ENCODE data around the gene IFI27L2.

IFI27L2 gene

DNA sequence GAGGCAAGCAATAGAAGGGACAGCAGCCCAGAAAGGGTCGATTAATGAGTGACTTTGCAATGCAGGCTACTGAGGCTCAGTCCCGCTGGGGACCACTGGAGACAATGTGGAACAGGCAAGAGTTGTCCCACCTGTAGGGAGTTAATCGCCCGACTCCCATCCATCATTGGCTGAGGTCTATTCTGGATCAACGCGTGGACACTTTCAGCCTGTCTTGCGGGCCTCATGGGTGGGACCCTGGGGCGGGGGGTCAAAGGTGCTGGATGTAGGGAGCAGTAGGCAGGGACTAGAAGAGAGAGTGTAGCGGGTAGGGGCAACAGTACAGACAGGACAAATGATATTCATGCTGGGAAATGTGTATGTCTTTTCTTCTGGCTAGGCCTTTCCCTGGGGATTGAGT is 6.1 kb downstream of the IFI27L2 start:
- no peak for DNase-seq (ENCODE audit: low read depth in 2 of 2)

GRCh38 chr14:94122438-94122837 is 7.0 kb downstream of the IFI27L2 start:
- no peak for DNase-seq (ENCODE audit: low read depth in 2 of 2)

GRCh38 chr14:94121485-94121884 is 7.9 kb downstream of the IFI27L2 start:
- DNase-seq (ENCODE audit: low read depth in 2 of 2) = no peak

- no peak for DNase-seq (ENCODE audit: low read depth in 2 of 2)
Measured at GRCh38 chr14:94120667-94121340, 8.6 kb downstream of the IFI27L2 start.

- DNase-seq (ENCODE audit: low read depth in 2 of 2) = no peak
Measured at GRCh38 chr14:94119071-94119470, 10.3 kb downstream of the IFI27L2 start.

GRCh38 chr14:94117856-94118255 is 11.5 kb downstream of the IFI27L2 start:
- DNase-seq (ENCODE audit: low read depth in 2 of 2) = no peak

GRCh38 chr14:94116701-94117100 is 12.7 kb downstream of the IFI27L2 start:
- DNase-seq (ENCODE audit: low read depth in 2 of 2) = no peak

DNA sequence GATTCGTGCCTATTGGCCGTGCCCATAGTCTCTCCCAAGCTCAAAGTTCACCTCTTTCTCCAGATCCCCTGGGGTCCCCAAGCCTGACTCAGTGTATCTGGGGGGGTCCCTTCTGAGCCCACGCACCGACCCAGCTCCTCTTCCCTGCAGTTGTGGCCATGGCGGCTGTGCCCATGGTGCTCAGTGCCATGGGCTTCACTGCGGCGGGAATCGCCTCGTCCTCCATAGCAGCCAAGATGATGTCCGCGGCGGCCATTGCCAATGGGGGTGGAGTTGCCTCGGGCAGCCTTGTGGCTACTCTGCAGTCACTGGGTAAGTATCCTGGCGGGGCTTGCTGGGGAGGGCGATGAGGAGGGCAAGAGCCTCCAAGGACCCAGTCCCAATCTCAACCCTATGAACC is 13.8 kb downstream of the IFI27L2 start:
- DNase-seq (ENCODE audit: low read depth in 2 of 2) = no peak

- DNase-seq (ENCODE audit: low read depth in 2 of 2) = no peak
Measured at GRCh38 chr14:94115058-94115591, 14.3 kb downstream of the IFI27L2 start.

DNA sequence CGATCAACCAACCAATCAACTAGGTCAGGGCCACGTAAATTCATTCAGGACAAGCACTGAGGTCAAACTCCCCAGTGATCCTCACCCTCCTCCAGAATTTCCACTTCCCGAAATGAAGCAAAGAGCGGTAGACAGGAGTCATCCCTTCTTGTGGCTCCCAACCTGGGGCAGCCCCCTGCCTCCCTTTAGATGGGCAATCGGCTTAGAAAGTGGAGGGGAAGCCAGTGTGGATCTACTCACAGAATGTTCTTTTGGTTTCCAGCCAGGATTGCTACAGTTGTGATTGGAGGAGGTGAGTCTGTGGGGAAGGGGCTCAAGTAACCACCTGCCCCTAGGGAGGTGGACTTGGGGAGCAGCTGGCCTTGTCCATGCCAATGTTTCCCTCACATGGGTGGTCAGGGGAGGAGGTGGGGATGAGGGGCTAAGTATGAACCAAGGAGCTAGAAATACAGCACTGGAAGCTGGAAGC is 14.8 kb downstream of the IFI27L2 start:
- no peak for DNase-seq (ENCODE audit: low read depth in 2 of 2)

DNA sequence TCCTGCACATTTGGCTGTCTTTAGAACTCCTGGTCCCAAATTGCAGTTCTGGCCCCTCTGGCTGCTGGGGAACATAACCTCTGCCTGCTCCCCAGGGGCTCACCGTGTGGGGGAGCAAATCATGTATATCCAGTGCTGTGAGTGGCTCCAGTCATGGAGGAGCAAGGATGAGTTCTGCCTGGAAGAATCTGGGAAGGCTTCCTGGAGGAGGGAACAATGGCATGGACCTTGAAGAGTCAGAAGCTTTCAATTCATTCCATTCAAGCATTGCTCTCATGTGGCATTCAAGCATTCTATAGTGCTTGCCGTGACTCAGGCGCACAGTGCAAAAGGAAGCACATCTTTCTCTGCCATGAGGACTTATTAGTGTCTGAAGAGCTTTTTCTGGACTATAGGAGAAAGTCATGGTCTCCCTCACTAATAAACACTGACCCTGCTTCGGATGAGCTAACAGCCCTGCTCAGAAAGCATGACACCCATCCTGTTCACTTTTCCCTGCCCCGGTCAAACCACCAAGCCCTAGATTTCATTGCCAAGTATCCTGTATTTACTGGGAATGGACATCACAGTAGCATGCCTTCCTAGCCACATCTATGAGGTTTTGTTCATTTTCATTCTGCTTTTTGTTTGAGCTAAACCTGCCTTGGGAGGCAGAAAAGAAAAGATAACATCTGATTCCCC is 15.4 kb downstream of the IFI27L2 start:
- DNase-seq (ENCODE audit: low read depth in 2 of 2) = no peak

DNA sequence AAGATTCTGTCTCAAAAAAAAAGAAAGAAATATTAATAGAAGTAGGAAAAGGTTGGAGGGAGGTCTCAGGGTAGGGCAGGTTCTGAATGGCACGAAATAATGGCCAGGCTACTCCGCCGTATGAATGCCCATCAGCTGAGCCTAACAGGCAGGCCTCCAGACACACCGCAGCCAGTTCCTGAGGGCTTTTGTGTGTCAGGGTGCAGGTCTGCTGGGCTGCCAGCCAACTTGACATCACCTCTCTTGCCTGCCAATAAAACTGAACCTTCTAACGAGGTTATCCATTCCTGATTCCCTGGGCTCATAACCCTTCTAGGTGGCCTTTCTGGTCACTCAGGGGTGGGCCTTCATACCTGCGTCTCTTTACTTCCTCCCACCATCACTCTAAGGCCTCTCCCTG is 15.9 kb downstream of the IFI27L2 start:
- DNase-seq (ENCODE audit: low read depth in 2 of 2) = no peak

GRCh38 chr14:94113073-94113472 is 16.3 kb downstream of the IFI27L2 start:
- DNase-seq (ENCODE audit: low read depth in 2 of 2) = no peak

DNA sequence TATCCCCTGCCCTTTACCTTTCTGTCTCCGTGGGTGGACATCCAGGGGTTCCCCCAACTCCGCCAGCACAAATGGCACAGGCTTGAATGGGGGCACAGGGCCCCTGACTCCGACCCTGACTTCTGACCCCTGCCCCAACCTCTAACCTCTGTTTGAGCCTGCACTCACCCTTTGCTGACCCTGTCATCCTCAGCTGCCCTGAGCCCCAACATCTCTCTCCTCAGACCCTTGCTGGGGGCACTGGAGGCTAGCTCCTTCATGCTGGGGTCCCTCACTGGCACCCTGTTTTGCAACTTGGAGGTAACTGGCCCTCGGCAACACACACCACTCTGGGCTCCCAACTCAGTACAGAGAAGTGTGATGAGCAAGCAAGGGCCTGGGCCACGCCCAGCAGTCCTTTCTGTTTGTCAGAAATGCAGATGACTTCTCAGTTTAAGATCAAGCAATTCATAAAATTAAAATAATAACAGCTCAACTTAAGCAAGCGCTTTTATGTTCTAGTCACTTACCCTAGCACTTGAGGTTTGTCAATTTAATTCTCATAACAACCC is 16.8 kb downstream of the IFI27L2 start:
- DNase-seq (ENCODE audit: low read depth in 2 of 2) = no peak

GRCh38 chr14:94111276-94112095 is 17.9 kb downstream of the IFI27L2 start:
- DNase-seq (ENCODE audit: low read depth in 2 of 2) = no peak

DNA sequence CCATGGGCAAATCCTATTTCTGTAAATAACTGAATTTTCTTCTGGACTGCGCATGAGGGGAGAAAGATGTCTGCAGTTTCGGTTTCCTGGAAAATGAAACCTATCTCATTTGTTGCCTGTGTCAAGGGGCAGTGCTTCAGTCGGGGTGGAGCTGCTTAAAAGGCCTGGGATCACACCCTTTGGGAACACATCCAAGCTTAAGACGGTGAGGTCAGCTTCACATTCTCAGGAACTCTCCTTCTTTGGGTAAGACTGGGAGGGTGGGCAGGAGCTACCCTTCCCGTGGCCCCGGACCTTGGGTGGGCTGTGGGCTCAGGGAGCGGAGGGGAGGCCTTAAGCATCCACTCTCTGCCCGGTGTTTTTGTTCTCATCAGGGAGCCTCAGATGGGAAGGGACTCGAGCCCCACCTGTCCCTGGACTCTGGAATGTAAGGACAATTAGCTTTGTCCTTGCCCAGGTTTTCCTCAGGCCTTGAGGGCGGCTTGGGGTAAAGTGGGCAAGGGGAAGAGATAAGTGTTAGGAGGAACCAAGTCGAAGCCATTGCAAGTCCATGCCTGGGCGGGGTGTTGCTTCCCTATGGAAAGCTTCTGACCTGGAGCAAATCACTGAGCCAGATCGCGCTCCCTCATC is 18.7 kb downstream of the IFI27L2 start, which contains the start of gene IFI27:
IFI27 (plus strand) TSS at position 185 of the 630 bp plus-strand sequence.
- DNase-seq (ENCODE audit: low read depth in 2 of 2) = no peak

- DNase-seq (ENCODE audit: low read depth in 2 of 2) = no peak
Measured at GRCh38 chr14:94109915-94110250, 19.5 kb downstream of the IFI27L2 start.

DNA sequence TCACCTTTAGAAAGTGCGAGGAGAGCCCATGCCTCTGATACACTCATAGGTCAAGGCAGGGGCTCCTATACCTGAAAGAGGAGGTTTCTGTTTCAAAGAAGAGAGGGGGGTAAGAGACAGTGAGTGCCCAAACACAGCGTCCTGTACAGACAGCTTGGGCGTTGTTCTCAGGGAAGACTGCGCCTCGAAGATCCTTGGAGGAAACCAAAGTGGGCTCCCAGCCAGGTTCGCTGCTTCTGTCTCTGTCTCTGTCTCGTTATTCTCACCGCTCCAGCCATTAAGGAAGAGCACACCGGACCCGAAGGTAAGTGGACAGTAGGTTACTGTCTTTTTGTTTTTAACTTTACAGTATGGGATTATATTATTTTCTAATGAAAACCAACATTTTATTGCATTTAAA is 24.7 kb downstream of the IFI27L2 start:
- DNase-seq (ENCODE audit: low read depth in 2 of 2) = no peak

GRCh38 chr14:94103554-94104150 is 25.8 kb downstream of the IFI27L2 start:
- DNase-seq (ENCODE audit: low read depth in 2 of 2) = no peak

GRCh38 chr14:94102768-94103482 is 26.5 kb downstream of the IFI27L2 start:
- no peak for DNase-seq (ENCODE audit: low read depth in 2 of 2)

DNA sequence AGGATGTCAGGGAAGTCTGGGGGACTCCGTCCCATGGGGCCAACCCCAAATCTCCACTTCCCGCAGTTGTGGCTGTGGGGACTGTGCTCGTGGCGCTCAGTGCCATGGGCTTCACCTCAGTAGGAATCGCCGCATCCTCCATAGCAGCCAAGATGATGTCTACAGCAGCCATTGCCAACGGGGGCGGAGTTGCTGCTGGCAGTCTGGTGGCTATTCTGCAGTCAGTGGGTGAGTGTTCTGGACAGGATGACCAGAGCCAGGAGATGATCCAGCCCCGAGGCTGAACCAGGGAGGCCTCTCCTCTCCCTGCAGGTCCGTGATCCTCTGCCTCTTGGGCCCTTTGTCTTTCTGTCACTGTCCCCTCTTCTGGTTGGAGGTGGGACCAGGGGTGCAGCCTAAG is 27.7 kb downstream of the IFI27L2 start:
- no peak for DNase-seq (ENCODE audit: low read depth in 2 of 2)

All from stimulated activated CD4-positive, alpha-beta T cell treated with anti-CD3 and anti-CD28 coated beads, Interleukin-1b, Interleukin-23, amount 100 ng/mL, for 4 hours (primary cell).